H9 (cell line): ENCODE measurements around the gene TBL2. TPM values are rescaled to one million over a fixed set of nuclear protein-coding genes. Genes with fewer than 3 reads are reported as not detected.

Source experiments
- DNase-seq: peaks from one replicate; pipeline ENCODE4 v3.0.0-alpha.2; 2017
- H2AFZ ChIP-seq: one replicate; pipeline ENCODE4 v1.6.1; 2013; ENCODE audit warnings: mild to moderate bottlenecking, low read length, control low read depth, moderate library complexity
- H2AK5ac ChIP-seq: 2 replicates; pipeline ENCODE4 v1.6.1; 2013; ENCODE audit warnings: low read length, control low read depth, mixed read lengths; ENCODE audit not compliant: insufficient read length
- H2BK120ac ChIP-seq: one replicate; pipeline ENCODE4 v1.6.1; 2013; ENCODE audit warnings: low read depth, mild to moderate bottlenecking, low read length, control low read depth, inconsistent platforms; ENCODE audit not compliant: poor library complexity, severe bottlenecking
- H2BK12ac ChIP-seq: 2 replicates; pipeline ENCODE4 v1.6.1; 2013; ENCODE audit warnings: low read length, control low read depth, mixed read lengths, low read depth; ENCODE audit not compliant: insufficient read length
- H2BK15ac ChIP-seq: 2 replicates; pipeline ENCODE4 v1.6.1; 2013; ENCODE audit warnings: low read depth, low read length, control low read depth
- H2BK20ac ChIP-seq: one replicate; pipeline ENCODE4 v1.6.1; 2013; ENCODE audit warnings: low read depth, mild to moderate bottlenecking, low read length, control low read depth, inconsistent platforms; ENCODE audit not compliant: poor library complexity, severe bottlenecking
- H2BK5ac ChIP-seq: 2 replicates; pipeline ENCODE4 v1.6.1; 2013; ENCODE audit warnings: low read length, control low read depth, mixed read lengths; ENCODE audit not compliant: insufficient read length
- H3K14ac ChIP-seq: 2 replicates; pipeline ENCODE4 v1.6.1; 2013; ENCODE audit warnings: low read length, control low read depth; ENCODE audit not compliant: insufficient read depth
- H3K18ac ChIP-seq: 2 replicates; pipeline ENCODE4 v1.6.1; 2013; ENCODE audit warnings: low read depth, mild to moderate bottlenecking, mixed read lengths, low read length, control low read depth; ENCODE audit not compliant: insufficient read length
- H3K23ac ChIP-seq: 2 replicates; pipeline ENCODE4 v1.6.1; 2013; ENCODE audit warnings: low read length, control low read depth, mixed read lengths, low read depth; ENCODE audit not compliant: insufficient read length
- H3K23me2 ChIP-seq: 2 replicates; pipeline ENCODE4 v1.6.1; 2013; ENCODE audit warnings: low read depth, mild to moderate bottlenecking, mixed read lengths, low read length, control low read depth; ENCODE audit not compliant: insufficient read length, poor library complexity, severe bottlenecking
- H3K27ac ChIP-seq: 2 replicates; pipeline ENCODE4 v1.5.1; 2013; ENCODE audit warnings: low read length, control low read depth, mixed read lengths, low read depth; ENCODE audit not compliant: insufficient read length
- H3K27me3 ChIP-seq: 2 replicates; pipeline ENCODE4 v1.6.1; 2013; ENCODE audit warnings: low read length, control low read depth, inconsistent platforms; ENCODE audit not compliant: insufficient read depth
- H3K4ac ChIP-seq: 2 replicates; pipeline ENCODE4 v1.6.1; 2013; ENCODE audit warnings: low read depth, mild to moderate bottlenecking, control low read depth, inconsistent platforms, low read length, moderate library complexity
- H3K4me1 ChIP-seq: 2 replicates; pipeline ENCODE4 v1.6.1; 2013; ENCODE audit warnings: low read length, control low read depth, inconsistent platforms; ENCODE audit not compliant: insufficient read depth
- H3K4me2 ChIP-seq: 2 replicates; pipeline ENCODE4 v1.6.1; 2013; ENCODE audit warnings: low read length, control low read depth, mixed read lengths; ENCODE audit not compliant: insufficient read length, insufficient read depth
- H3K56ac ChIP-seq: 2 replicates; pipeline ENCODE4 v1.6.1; 2013; ENCODE audit warnings: low read depth, mild to moderate bottlenecking, mixed read lengths, low read length, control low read depth; ENCODE audit not compliant: insufficient read length
- H3K79me1 ChIP-seq: 2 replicates; pipeline ENCODE4 v1.6.1; 2013; ENCODE audit warnings: low read depth, mild to moderate bottlenecking, moderate library complexity, low read length, control low read depth, inconsistent platforms; ENCODE audit not compliant: insufficient read depth, poor library complexity, severe bottlenecking
- H3K79me2 ChIP-seq: 2 replicates; pipeline ENCODE4 v1.6.1; 2013; ENCODE audit warnings: low read length, control low read depth, inconsistent platforms; ENCODE audit not compliant: insufficient read depth
- H3K9ac ChIP-seq: 2 replicates; pipeline ENCODE4 v1.6.1; 2013; ENCODE audit warnings: low read length, control low read depth, mixed read lengths; ENCODE audit not compliant: insufficient read length; ENCODE audit errors: extremely low read depth
- H3K9me3 ChIP-seq: one replicate; pipeline ENCODE4 v1.6.1; 2013; ENCODE audit warnings: low read depth, low read length, inconsistent platforms; ENCODE audit not compliant: control insufficient read depth
- H3T11ph ChIP-seq: one replicate; pipeline ENCODE4 v1.6.1; 2013; ENCODE audit warnings: mild to moderate bottlenecking, low read length, control low read depth, inconsistent platforms
- H4K20me1 ChIP-seq: one replicate; pipeline ENCODE4 v1.6.1; 2013; ENCODE audit not compliant: control insufficient read depth, insufficient read length, insufficient read depth
- H4K5ac ChIP-seq: 2 replicates; pipeline ENCODE4 v1.6.1; 2013; ENCODE audit warnings: low read depth, mild to moderate bottlenecking, mixed read lengths, low read length, control low read depth; ENCODE audit not compliant: insufficient read length
- H4K8ac ChIP-seq: replicated peaks from 2 replicates; pipeline ENCODE4 v1.6.1; 2013; ENCODE audit warnings: low read length, control low read depth, mixed read lengths, low read depth; ENCODE audit not compliant: insufficient read length
- H4K91ac ChIP-seq: 2 replicates; pipeline ENCODE4 v1.6.1; 2013; ENCODE audit warnings: low read depth, mild to moderate bottlenecking, moderate library complexity, mixed read lengths, low read length, control low read depth; ENCODE audit not compliant: insufficient read length
- H3K27ac Mint-ChIP-seq, 3 experiments: 2 replicates in 2 of 3; 3 replicates in 1 of 3; pipeline ENCODE4 v1.8.0; 2020 to 2021; ENCODE audit warnings: mixed read lengths in 3 of 3, mild to moderate bottlenecking in 1 of 3, moderate library complexity in 1 of 3
- H3K27me3 Mint-ChIP-seq: 2 replicates; pipeline ENCODE4 v1.8.0; 2021; ENCODE audit warnings: low read depth, mild to moderate bottlenecking, moderate library complexity, mixed read lengths
- H3K36me3 Mint-ChIP-seq, 3 experiments: 2 replicates in 2 of 3; 3 replicates in 1 of 3; pipeline ENCODE4 v1.8.0; 2020 to 2021; ENCODE audit warnings: low read depth in 3 of 3, mixed read lengths in 3 of 3; ENCODE audit not compliant: insufficient read depth in 1 of 3
- H3K4me1 Mint-ChIP-seq, 2 experiments: 2 replicates each; pipeline ENCODE4 v1.8.0; 2020; ENCODE audit warnings: mixed read lengths in 2 of 2
- H3K4me3 Mint-ChIP-seq, 2 experiments: 2 replicates in 1 of 2; 3 replicates in 1 of 2; pipeline ENCODE4 v1.8.0; 2020 to 2021; ENCODE audit warnings: mild to moderate bottlenecking in 2 of 2, mixed read lengths in 2 of 2, moderate library complexity in 1 of 2
- H3K9me3 Mint-ChIP-seq, 2 experiments: 2 replicates in 1 of 2; 3 replicates in 1 of 2; pipeline ENCODE4 v1.8.0; 2020; ENCODE audit warnings: mild to moderate bottlenecking in 2 of 2, mixed read lengths in 2 of 2, moderate library complexity in 1 of 2
- WGBS: extraction: QIAGEN DNeasy Blood & Tissue Kit; methylation state at CpG from one replicate; pipeline ENCODE4 v1.1.7; 2013; ENCODE audit warnings: missing lambda C conversion rate, low lambda C conversion rate, mixed read lengths; ENCODE audit not compliant: insufficient read length; ENCODE audit errors: extremely low coverage; 5-methylcytosine and 5-hydroxymethylcytosine counted together
- total RNA-seq: library from RNA; stranded (reverse); gene quantifications from 2 replicates; pipeline ENCODE4 v1.2.1, GENCODE V29; 2021
- TF ChIP-seq, protein P1 (sequence below): fragments of 200-600 bp; sonication (generic); conservative IDR thresholded peaks from 3 replicates; pipeline ENCODE4 v1.8.0; 2021; ENCODE audit warnings: antibody characterized with exemption, mild to moderate bottlenecking

The TBL2 gene
- total RNA-seq, 1 experiment from 2014 or later: 26.7 TPM

DNA sequence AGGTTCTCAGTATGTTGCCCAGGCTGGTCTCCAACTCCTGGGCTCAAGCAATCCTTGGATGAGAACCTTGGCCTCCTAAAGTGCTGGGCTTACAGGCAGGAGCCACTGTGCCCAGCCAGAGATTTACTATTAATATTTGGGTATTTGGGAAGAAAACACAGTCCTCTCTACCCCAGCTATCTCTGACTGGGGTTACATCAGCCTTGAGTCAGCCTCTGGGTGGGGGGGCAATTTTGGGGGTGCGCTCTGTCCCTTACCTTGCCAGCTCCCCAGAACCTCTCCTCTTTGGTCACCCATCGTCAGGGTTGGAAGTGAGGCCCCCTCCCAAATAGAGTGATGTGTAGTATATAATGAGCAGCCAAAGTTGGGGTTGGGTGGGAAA lies 44.1 kb upstream of the TBL2 start:
- H4K8ac ChIP-seq: no peak overlapping the region
- no peak overlapping the region for H2AFZ ChIP-seq
- H3K27ac Mint-ChIP-seq: no peak overlapping the region
- no peak overlapping the region for H3K9ac ChIP-seq
- H4K91ac ChIP-seq: no peak overlapping the region
- H3K4me3 Mint-ChIP-seq: peak overlapping the region; percentile 61 to 90
- TF ChIP-seq, protein P1, sequence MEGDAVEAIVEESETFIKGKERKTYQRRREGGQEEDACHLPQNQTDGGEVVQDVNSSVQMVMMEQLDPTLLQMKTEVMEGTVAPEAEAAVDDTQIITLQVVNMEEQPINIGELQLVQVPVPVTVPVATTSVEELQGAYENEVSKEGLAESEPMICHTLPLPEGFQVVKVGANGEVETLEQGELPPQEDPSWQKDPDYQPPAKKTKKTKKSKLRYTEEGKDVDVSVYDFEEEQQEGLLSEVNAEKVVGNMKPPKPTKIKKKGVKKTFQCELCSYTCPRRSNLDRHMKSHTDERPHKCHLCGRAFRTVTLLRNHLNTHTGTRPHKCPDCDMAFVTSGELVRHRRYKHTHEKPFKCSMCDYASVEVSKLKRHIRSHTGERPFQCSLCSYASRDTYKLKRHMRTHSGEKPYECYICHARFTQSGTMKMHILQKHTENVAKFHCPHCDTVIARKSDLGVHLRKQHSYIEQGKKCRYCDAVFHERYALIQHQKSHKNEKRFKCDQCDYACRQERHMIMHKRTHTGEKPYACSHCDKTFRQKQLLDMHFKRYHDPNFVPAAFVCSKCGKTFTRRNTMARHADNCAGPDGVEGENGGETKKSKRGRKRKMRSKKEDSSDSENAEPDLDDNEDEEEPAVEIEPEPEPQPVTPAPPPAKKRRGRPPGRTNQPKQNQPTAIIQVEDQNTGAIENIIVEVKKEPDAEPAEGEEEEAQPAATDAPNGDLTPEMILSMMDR: no peak
- H3K18ac ChIP-seq: no peak overlapping the region
- H4K20me1 ChIP-seq: no peaks in the 10 kb centered on the region
- DNase-seq: no peak
- H3K36me3 Mint-ChIP-seq: peaks cover 0 to 5% (median 0%) of the 10 kb centered on the region in 3 experiments; a peak in 1 of 7 replicates
- H3K4ac ChIP-seq: no peak overlapping the region
- H3K23ac ChIP-seq: no peak overlapping the region
- H3K56ac ChIP-seq: no peak overlapping the region
- no peaks in the 10 kb centered on the region for H3K9me3 ChIP-seq
- no peak overlapping the region for H2AK5ac ChIP-seq
- no peak overlapping the region for H2BK5ac ChIP-seq
- no peak overlapping the region for H3K14ac ChIP-seq
- H2BK20ac ChIP-seq: no peak overlapping the region
- no peaks in the 10 kb centered on the region; the same call in 1 of the 2 replicates for H3K4me1 ChIP-seq
- no peaks in the 10 kb centered on the region for H3K79me1 ChIP-seq
- no peaks in the 10 kb centered on the region for H3K79me2 ChIP-seq
- peak overlapping the region; percentile 85 for H3K4me2 ChIP-seq
- no peak overlapping the region for H3T11ph ChIP-seq
- peaks cover 42% of the 10 kb centered on the region for H3K27me3 Mint-ChIP-seq
- peaks cover 2 to 28% of the 10 kb centered on the region in 2 experiments; a peak in 2 of 4 replicates for H3K4me1 Mint-ChIP-seq
- no peak overlapping the region for H2BK120ac ChIP-seq
- H3K27ac ChIP-seq: no peak overlapping the region
- H3K23me2 ChIP-seq: peaks cover 15% of the 10 kb centered on the region
- H2BK12ac ChIP-seq: peak overlapping the region; percentile 1
- no peak overlapping the region for H2BK15ac ChIP-seq
- no peaks in the 10 kb centered on the region for H3K9me3 Mint-ChIP-seq
- no CpG with 5 or more reads among the region's 2 CpGs for WGBS
- no peaks in the 10 kb centered on the region for H3K27me3 ChIP-seq
- no peak overlapping the region for H4K5ac ChIP-seq
